ENCODE data around the gene GFPT2. TPM values are rescaled to one million over a fixed set of nuclear protein-coding genes. Genes with fewer than 3 reads are reported as not detected.

GFPT2 gene
- total RNA-seq, 1 donor from 2014 or later = 70.7 TPM

GRCh38 chr5:180304431-180305375, 48.4 kb downstream of the GFPT2 start:
- no peak for TF ChIP-seq CTCF (IDR thresholded peaks at IDR 0.05)
- H3K27me3 Mint-ChIP-seq (ENCODE audit: unreplicated experiment) = no peaks in the 10 kb centered on the region
- no peak overlapping the region for H3K27ac Mint-ChIP-seq (ENCODE audit: unreplicated experiment)
- H3K4me1 Mint-ChIP-seq (ENCODE audit: unreplicated experiment) = no peaks in the 10 kb centered on the region
- no peak for DNase-seq (ENCODE audit: extremely low spot score, unreplicated experiment)
- peaks cover 38% of the 10 kb centered on the region for H3K36me3 Mint-ChIP-seq (ENCODE audit: unreplicated experiment)
- H3K4me3 Mint-ChIP-seq (ENCODE audit: unreplicated experiment) = no peak overlapping the region
- no peaks in the 10 kb centered on the region for H3K9me3 Mint-ChIP-seq (ENCODE audit: unreplicated experiment)

GRCh38 chr5:180304016-180304292, 49.2 kb downstream of the GFPT2 start:
- no peaks in the 10 kb centered on the region for H3K9me3 Mint-ChIP-seq (ENCODE audit: unreplicated experiment)
- H3K36me3 Mint-ChIP-seq (ENCODE audit: unreplicated experiment) = peaks cover 38% of the 10 kb centered on the region
- no peak for TF ChIP-seq CTCF (IDR thresholded peaks at IDR 0.05)
- H3K4me1 Mint-ChIP-seq (ENCODE audit: unreplicated experiment) = no peaks in the 10 kb centered on the region
- H3K27me3 Mint-ChIP-seq (ENCODE audit: unreplicated experiment) = no peaks in the 10 kb centered on the region
- DNase-seq (ENCODE audit: extremely low spot score, unreplicated experiment) = no peak
- no peak overlapping the region for H3K4me3 Mint-ChIP-seq (ENCODE audit: unreplicated experiment)
- H3K27ac Mint-ChIP-seq (ENCODE audit: unreplicated experiment) = no peak overlapping the region

- no peak overlapping the region for H3K27ac Mint-ChIP-seq (ENCODE audit: unreplicated experiment)
- peaks cover 38% of the 10 kb centered on the region for H3K36me3 Mint-ChIP-seq (ENCODE audit: unreplicated experiment)
- no peak for DNase-seq (ENCODE audit: extremely low spot score, unreplicated experiment)
- H3K4me1 Mint-ChIP-seq (ENCODE audit: unreplicated experiment) = no peaks in the 10 kb centered on the region
- H3K27me3 Mint-ChIP-seq (ENCODE audit: unreplicated experiment) = no peaks in the 10 kb centered on the region
- H3K4me3 Mint-ChIP-seq (ENCODE audit: unreplicated experiment) = no peak overlapping the region
- no peaks in the 10 kb centered on the region for H3K9me3 Mint-ChIP-seq (ENCODE audit: unreplicated experiment)
- no peak for TF ChIP-seq CTCF (IDR thresholded peaks at IDR 0.05)
Observed at GRCh38 chr5:180303226-180304015, 49.7 kb downstream of the GFPT2 start.

GRCh38 chr5:180302256-180302655, 50.9 kb downstream of the GFPT2 start:
- Mint-ChIP-seq H3K27ac (ENCODE audit: unreplicated experiment) (no peak overlapping the region), H3K9me3 (ENCODE audit: unreplicated experiment) (no peaks in the 10 kb centered on the region), H3K27me3 (ENCODE audit: unreplicated experiment) (no peaks in the 10 kb centered on the region), H3K36me3 (ENCODE audit: unreplicated experiment) (peaks cover 35% of the 10 kb centered on the region), H3K4me1 (ENCODE audit: unreplicated experiment) (peaks cover 7% of the 10 kb centered on the region), H3K4me3 (ENCODE audit: unreplicated experiment) (no peak overlapping the region)
- TF ChIP-seq CTCF (IDR thresholded peaks at IDR 0.05) = no peak
- DNase-seq (ENCODE audit: extremely low spot score, unreplicated experiment) = no peak

- no peaks in the 10 kb centered on the region for H3K27me3 Mint-ChIP-seq (ENCODE audit: unreplicated experiment)
- no peak for TF ChIP-seq CTCF (IDR thresholded peaks at IDR 0.05)
- H3K36me3 Mint-ChIP-seq (ENCODE audit: unreplicated experiment) = peaks cover 33% of the 10 kb centered on the region
- H3K4me1 Mint-ChIP-seq (ENCODE audit: unreplicated experiment) = peaks cover 9% of the 10 kb centered on the region
- H3K4me3 Mint-ChIP-seq (ENCODE audit: unreplicated experiment) = no peak overlapping the region
- no peaks in the 10 kb centered on the region for H3K9me3 Mint-ChIP-seq (ENCODE audit: unreplicated experiment)
- DNase-seq (ENCODE audit: extremely low spot score, unreplicated experiment) = no peak
- no peak overlapping the region for H3K27ac Mint-ChIP-seq (ENCODE audit: unreplicated experiment)
Observed at GRCh38 chr5:180301253-180301652, 51.9 kb downstream of the GFPT2 start.

All from osteocyte (in vitro differentiated cells).